Ishikawa (cell line): Measurements from ENCODE around the gene GFI1B.

ENCODE experiments used
- CEBPB ChIP-seq: IDR thresholded peaks from 2 replicates; pipeline ENCODE4 v1.6.1; 2012
- CREB1 ChIP-seq: IDR thresholded peaks from 2 replicates; pipeline ENCODE4 v1.6.1; 2012; ENCODE audit warnings: low read depth
- EGR1 ChIP-seq: IDR thresholded peaks from 2 replicates; pipeline ENCODE4 v1.6.1; 2012
- EP300 ChIP-seq: IDR thresholded peaks from 2 replicates; pipeline ENCODE4 v1.6.1; 2012; ENCODE audit warnings: borderline replicate concordance
- FOXM1 ChIP-seq: IDR thresholded peaks from 2 replicates; pipeline ENCODE4 v1.6.1; 2012; ENCODE audit warnings: low read depth, borderline replicate concordance
- NFIC ChIP-seq: IDR thresholded peaks from 2 replicates; pipeline ENCODE4 v1.6.1; 2012
- RAD21 ChIP-seq: IDR thresholded peaks from 2 replicates; pipeline ENCODE4 v1.6.1; 2012; ENCODE audit warnings: low read depth
- TAF1 ChIP-seq: IDR thresholded peaks from 2 replicates; pipeline ENCODE4 v1.6.1; 2012; ENCODE audit warnings: low read depth, mild to moderate bottlenecking
- TCF12 ChIP-seq: IDR thresholded peaks from 2 replicates; pipeline ENCODE4 v1.6.1; 2012; ENCODE audit warnings: low read depth
- TEAD4 ChIP-seq: IDR thresholded peaks from 2 replicates; pipeline ENCODE4 v1.6.1; 2012
- USF1 ChIP-seq: IDR thresholded peaks from 2 replicates; pipeline ENCODE4 v1.6.1; 2012
- YY1 ChIP-seq: IDR thresholded peaks from 2 replicates; pipeline ENCODE4 v1.6.1; 2012; ENCODE audit warnings: low read depth
- ZBTB7A ChIP-seq: IDR thresholded peaks from 2 replicates; pipeline ENCODE4 v1.6.1; 2012; ENCODE audit warnings: low read depth
- TF ChIP-seq, protein P1 (sequence below): IDR thresholded peaks from 2 replicates; pipeline ENCODE4 v1.6.1; 2012; ENCODE audit warnings: low read depth, mild to moderate bottlenecking
- TF ChIP-seq, protein P2 (sequence below): IDR thresholded peaks from 2 replicates; pipeline ENCODE4 v1.6.1; 2012

GFI1B gene

DNA sequence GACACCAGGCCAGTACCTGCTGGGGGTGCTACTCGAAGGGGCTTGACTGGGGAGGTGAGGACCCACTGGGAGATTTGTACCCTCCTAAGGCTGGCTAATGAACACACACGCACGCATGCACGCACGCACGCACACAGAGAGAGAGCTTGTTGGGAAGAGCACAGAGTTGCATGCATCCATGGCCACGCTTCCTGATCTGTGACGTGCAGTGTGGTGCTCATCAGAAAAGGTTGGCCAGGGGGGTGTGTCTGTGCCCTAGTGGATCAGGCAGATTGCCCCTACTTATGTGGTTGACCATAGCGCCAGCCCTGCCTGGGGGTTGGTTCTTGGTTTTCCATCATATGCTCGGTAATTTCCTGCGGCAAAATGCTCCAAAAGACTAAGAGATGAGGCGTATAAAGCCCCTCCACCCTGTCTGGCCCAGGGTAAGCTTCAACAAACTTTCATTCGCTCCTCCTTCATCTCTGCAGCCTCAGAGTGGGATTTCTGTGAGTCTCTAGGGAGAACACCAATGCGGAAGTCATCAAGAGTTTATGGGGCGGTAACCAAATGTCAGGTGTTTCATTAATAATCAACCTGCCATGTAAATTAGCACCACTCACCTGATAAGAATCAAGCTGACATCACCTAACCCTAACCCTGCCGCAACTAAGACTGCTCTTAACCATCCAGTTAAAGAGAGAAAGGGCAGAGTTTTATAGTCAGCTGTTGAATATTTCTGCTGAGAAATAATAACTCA, 8.0 kb upstream of the GFI1B start:
- TF ChIP-seq YY1 (no peak), EP300 (no peak), TEAD4 (no peak), TCF12 (no peak), TAF1 (no peak), CREB1 (no peak), NFIC (no peak), CEBPB (no peak), USF1 (no peak), EGR1 (no peak), RAD21 (no peak), FOXM1 (no peak)
- TF ChIP-seq, protein P1, sequence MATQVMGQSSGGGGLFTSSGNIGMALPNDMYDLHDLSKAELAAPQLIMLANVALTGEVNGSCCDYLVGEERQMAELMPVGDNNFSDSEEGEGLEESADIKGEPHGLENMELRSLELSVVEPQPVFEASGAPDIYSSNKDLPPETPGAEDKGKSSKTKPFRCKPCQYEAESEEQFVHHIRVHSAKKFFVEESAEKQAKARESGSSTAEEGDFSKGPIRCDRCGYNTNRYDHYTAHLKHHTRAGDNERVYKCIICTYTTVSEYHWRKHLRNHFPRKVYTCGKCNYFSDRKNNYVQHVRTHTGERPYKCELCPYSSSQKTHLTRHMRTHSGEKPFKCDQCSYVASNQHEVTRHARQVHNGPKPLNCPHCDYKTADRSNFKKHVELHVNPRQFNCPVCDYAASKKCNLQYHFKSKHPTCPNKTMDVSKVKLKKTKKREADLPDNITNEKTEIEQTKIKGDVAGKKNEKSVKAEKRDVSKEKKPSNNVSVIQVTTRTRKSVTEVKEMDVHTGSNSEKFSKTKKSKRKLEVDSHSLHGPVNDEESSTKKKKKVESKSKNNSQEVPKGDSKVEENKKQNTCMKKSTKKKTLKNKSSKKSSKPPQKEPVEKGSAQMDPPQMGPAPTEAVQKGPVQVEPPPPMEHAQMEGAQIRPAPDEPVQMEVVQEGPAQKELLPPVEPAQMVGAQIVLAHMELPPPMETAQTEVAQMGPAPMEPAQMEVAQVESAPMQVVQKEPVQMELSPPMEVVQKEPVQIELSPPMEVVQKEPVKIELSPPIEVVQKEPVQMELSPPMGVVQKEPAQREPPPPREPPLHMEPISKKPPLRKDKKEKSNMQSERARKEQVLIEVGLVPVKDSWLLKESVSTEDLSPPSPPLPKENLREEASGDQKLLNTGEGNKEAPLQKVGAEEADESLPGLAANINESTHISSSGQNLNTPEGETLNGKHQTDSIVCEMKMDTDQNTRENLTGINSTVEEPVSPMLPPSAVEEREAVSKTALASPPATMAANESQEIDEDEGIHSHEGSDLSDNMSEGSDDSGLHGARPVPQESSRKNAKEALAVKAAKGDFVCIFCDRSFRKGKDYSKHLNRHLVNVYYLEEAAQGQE, result no peak
- TF ChIP-seq, protein P2, sequence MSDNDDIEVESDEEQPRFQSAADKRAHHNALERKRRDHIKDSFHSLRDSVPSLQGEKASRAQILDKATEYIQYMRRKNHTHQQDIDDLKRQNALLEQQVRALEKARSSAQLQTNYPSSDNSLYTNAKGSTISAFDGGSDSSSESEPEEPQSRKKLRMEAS, result no peak

DNA sequence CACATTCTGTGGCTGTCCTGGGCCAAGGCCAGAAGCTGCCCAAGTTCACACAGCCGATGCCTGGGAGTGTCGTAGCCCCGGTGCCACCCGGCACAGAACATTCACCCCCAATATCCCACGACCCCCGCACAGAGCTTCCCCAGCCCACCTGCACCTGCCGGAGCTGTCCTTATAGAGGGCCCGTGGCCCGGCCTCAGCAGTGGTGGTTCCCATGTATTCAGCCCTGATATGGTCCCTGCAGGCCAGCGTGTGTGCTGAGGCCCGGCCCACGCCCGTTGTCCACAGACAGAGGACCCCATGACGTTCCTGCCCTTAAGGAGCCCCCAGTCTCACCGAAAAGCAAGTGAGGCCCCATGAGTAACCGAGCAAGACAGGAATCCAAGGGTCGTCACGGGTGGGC, 5.3 kb upstream of the GFI1B start:
- TF ChIP-seq ZBTB7A (no peak), RAD21 (no peak), NFIC (no peak)

- TF ChIP-seq, protein P2, result peak; percentile 49; the same call in 1 of the 2 replicates
- TF ChIP-seq TEAD4, result no peak
- no peak for TF ChIP-seq CREB1
- peak; percentile 55; the same call in 1 of the 2 replicates for TF ChIP-seq USF1
These were observed 4.8 kb upstream of the GFI1B start for GRCh38 chr9:132973713-132974112.

DNA sequence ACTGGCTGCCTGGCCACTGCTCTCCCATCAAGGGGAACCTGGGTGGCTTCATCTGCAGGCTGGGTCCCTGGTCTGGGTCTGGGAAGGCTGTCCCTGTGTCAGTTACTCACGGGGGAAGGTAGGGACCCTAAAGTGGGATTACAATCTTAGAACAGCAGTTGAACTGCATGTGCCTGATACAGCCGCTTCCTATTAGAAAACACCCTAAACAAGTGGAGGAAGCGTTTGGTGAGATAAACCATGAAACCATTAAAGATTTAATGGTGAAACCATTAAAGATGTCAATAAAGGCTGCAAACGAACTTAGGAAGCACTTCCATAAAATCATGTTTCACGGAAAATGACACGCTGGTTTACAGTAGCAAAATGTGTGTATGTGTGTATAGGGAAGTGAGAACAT, 2.5 kb upstream of the GFI1B start:
- TF ChIP-seq ZBTB7A (no peak), TAF1 (no peak), EP300 (no peak), EGR1 (no peak), TCF12 (no peak), NFIC (no peak), USF1 (no peak), CREB1 (no peak), CEBPB (no peak), TEAD4 (no peak), RAD21 (no peak), FOXM1 (no peak), YY1 (no peak)
- TF ChIP-seq, protein P2, result no peak
- TF ChIP-seq, protein P1, result no peak

DNA sequence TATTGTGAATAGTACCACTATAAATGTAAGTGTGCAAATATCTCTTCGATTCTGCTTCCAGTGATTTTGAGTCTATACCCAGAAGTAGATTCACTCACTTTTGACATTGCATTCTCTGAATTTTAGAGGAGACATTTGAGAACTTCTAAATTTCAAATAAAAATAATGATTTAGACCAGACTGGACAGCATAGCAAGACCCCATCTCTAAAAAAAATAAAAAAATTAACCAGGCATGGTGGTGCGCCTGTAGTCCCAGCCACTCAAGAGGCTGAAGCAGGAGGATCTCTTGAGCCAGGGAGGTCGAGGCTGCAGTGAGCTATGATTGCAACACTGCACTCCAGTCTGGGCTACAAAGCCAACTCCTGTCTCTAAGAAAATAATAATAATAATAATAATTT, 1.9 kb upstream of the GFI1B start:
- no peak for TF ChIP-seq TEAD4

GRCh38 chr9:132978112-132978450, 413 bp upstream of the GFI1B start:
- TF ChIP-seq EP300, result no peak
- TF ChIP-seq TEAD4, result no peak
- no peak for TF ChIP-seq FOXM1
- TF ChIP-seq TCF12, result no peak
- no peak for TF ChIP-seq NFIC
- no peak for TF ChIP-seq CEBPB
- TF ChIP-seq, protein P2, result no peak
- TF ChIP-seq YY1, result no peak
- TF ChIP-seq TAF1, result no peak
- no peak for TF ChIP-seq RAD21
- TF ChIP-seq ZBTB7A, result no peak
- TF ChIP-seq USF1, result no peak
- no peak for TF ChIP-seq EGR1
- TF ChIP-seq CREB1, result no peak
- TF ChIP-seq, protein P1, result no peak
